Esophagus muscularis mucosa (tissue), 3 donors: ENCODE results near the gene GABARAPL2.

Experiments
- POLR2A ChIP-seq: fragments of 450-650 bp; IDR thresholded peaks from one replicate; pipeline ENCODE4 v1.6.1; 2017; ENCODE audit warnings: antibody characterized with exemption, moderate library complexity, mild to moderate bottlenecking, low read depth
- POLR2AphosphoS5 ChIP-seq, 2 donors: sonication (generic); formaldehyde crosslinking; IDR thresholded peaks; one replicate each; pipeline ENCODE4 v1.6.1; 2017; ENCODE audit warnings: antibody characterized with exemption in 2 of 2
- TF ChIP-seq, protein P1 (sequence below), 3 experiments: fragments of 200-600 bp in 2 of 3; fragments of 450-650 bp in 1 of 3; sonication (generic) in 2 of 3; IDR thresholded peaks; one replicate each; pipeline ENCODE4 v1.5.1; 2017 to 2019; ENCODE audit warnings: antibody characterized with exemption in 3 of 3, mild to moderate bottlenecking in 2 of 3, moderate library complexity in 1 of 3

DNA sequence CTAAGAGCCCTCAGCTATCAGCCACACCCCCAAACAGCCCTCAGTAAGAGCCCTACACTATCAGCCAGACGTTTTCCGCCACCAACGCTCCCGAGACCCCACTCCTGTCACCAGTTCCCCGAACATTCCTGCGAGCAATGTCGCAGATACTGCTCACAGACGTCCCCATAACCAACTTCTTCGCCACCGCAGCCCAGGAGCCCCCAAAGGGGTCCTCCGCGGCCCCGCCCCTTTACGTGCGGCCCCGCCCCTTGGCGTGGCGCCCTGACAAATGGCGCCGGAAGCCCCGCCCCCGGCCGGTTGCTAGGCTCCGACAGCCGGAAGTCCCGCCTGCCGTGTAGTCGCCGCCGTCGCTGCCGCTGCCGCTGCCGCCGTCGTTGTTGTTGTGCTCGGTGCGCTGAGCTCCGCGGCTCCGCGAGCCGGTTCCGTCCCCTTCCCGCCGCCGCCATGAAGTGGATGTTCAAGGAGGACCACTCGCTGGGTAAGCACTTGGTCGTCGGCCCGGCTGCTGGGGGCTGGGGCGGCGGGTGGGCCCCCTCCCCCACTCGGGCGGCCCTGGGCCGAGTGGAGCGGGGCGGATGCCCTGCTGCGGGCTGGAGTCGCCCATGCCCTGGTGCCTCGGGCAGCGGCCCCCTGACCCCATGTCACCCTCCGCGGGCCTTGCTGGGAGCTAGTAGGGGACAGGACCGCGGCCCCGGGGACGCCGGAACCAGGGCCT, at the start of gene GABARAPL2:
- TF ChIP-seq POLR2AphosphoS5 (IDR thresholded peaks at IDR 0.05), result peak; percentile 90 to 95
- TF ChIP-seq, protein P1, sequence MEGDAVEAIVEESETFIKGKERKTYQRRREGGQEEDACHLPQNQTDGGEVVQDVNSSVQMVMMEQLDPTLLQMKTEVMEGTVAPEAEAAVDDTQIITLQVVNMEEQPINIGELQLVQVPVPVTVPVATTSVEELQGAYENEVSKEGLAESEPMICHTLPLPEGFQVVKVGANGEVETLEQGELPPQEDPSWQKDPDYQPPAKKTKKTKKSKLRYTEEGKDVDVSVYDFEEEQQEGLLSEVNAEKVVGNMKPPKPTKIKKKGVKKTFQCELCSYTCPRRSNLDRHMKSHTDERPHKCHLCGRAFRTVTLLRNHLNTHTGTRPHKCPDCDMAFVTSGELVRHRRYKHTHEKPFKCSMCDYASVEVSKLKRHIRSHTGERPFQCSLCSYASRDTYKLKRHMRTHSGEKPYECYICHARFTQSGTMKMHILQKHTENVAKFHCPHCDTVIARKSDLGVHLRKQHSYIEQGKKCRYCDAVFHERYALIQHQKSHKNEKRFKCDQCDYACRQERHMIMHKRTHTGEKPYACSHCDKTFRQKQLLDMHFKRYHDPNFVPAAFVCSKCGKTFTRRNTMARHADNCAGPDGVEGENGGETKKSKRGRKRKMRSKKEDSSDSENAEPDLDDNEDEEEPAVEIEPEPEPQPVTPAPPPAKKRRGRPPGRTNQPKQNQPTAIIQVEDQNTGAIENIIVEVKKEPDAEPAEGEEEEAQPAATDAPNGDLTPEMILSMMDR (IDR thresholded peaks at IDR 0.05), result peak in 1 of 3 experiments; percentile 20
- TF ChIP-seq POLR2A, result peak; percentile 46
